GM10266 (cell line): ENCODE results near the gene ALOX5AP.

Experiments used
- DNase-seq: peaks from one replicate; pipeline ENCODE4 v3.0.0; 2012; ENCODE audit errors: extremely low spot score
- TF ChIP-seq, protein P1 (sequence below): IDR thresholded peaks from 2 replicates; pipeline ENCODE4 v1.5.1; 2012; ENCODE audit warnings: mild to moderate bottlenecking, low read depth; ENCODE audit not compliant: control insufficient read depth, insufficient read depth; ENCODE audit errors: missing control alignments

Gene ALOX5AP

DNA sequence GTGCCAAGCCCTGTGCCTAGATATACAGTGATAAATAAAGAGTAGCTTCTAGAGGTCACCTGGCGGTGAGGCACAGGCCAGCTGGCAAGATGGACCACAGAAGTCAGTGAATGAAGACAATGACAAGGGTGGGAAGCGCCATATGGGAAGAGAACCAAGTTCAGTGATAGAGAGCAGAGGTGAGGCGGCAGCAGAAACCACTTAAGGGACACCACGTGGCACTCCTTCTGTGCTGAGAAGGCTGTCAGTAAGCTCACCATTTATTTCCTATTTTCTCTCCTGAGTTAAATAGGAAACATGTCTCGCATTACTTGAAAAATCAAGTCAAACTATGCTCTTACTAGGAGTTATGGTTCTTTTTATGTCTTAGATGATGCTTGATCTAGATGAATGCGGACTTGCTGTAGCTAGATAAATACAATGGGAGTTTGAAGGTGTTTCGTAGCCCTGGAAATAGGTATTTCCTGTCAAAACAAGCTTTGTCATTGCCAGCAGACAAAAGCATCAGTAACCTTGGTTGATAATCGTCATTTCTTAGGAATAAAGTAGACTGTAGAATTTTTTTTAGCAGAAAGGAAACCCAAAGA lies 17.8 kb downstream of the ALOX5AP start:
- TF ChIP-seq, protein P1, sequence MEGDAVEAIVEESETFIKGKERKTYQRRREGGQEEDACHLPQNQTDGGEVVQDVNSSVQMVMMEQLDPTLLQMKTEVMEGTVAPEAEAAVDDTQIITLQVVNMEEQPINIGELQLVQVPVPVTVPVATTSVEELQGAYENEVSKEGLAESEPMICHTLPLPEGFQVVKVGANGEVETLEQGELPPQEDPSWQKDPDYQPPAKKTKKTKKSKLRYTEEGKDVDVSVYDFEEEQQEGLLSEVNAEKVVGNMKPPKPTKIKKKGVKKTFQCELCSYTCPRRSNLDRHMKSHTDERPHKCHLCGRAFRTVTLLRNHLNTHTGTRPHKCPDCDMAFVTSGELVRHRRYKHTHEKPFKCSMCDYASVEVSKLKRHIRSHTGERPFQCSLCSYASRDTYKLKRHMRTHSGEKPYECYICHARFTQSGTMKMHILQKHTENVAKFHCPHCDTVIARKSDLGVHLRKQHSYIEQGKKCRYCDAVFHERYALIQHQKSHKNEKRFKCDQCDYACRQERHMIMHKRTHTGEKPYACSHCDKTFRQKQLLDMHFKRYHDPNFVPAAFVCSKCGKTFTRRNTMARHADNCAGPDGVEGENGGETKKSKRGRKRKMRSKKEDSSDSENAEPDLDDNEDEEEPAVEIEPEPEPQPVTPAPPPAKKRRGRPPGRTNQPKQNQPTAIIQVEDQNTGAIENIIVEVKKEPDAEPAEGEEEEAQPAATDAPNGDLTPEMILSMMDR: no peak
- DNase-seq: no peak

DNA sequence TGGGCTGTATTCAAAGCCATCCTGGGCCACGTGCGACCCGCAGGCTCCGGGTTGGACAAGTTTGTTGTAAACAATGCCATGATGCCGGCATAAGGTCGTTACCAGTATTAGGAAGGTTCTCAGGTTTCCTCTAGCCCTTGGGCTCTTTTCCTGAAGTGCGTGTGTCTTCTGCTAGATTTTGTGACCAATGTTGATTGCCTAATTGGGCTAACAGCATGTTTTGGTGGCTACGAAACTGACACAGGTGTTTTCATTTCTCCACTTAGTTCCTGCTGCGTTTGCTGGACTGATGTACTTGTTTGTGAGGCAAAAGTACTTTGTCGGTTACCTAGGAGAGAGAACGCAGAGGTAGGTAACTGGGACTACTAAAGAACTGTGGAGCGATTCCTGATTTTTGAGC lies 20.3 kb downstream of the ALOX5AP start:
- TF ChIP-seq, protein P1: no peak
- no peak for DNase-seq

DNA sequence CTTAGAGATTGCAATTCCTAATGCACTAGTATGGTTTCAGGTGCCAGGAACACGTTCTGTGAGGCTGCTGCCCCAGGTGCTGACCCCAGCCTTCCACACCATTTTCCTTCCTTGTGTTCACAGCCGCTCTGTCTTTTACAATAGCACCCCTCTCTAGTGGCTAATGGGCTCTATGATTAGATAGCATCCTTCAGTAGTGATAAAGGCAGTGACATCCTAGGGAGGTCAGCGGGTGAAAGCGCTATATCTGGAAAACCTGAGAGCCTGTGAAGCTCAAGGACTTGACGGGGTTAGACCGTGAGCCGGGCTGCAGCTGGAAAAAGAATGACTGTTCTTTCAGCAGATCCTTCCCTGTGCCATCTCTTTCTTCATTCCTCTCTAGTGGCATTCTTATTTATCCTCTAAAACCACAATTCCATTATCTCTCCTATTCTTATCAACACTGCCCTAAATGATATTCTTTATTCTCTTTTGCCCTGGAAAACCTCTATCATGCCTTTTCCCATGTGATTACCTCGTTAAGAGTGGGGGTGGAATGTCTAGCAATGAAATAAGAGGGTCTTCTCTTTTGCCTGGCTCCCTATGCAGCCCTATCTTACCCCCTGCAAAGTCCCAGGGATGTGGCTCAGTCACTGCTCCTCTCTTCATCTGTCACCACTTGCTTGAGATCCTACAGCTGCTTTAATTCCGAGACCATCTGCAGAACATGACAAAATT lies 21.8 kb downstream of the ALOX5AP start:
- DNase-seq: no peak
- TF ChIP-seq, protein P1: no peak

DNA sequence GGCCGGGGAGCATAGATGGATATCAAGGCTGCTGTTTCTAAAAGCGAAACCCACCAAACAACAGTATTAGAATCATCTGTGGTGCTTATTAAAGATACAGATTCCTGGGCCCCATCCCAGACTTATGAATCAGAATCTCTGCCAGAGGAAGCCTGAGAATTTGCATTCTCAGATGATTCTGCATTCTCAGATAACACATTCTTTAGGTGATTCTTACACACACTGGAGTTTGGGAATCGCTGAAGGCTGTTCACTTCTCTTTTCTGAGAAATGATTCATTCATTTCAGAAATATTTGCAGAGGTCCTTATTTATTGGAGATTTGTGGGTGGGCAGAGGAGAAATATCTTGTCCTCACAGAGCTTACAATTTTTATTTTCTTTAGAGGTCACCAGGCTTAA lies 24.4 kb downstream of the ALOX5AP start:
- no peak for DNase-seq
- TF ChIP-seq, protein P1: no peak

DNA sequence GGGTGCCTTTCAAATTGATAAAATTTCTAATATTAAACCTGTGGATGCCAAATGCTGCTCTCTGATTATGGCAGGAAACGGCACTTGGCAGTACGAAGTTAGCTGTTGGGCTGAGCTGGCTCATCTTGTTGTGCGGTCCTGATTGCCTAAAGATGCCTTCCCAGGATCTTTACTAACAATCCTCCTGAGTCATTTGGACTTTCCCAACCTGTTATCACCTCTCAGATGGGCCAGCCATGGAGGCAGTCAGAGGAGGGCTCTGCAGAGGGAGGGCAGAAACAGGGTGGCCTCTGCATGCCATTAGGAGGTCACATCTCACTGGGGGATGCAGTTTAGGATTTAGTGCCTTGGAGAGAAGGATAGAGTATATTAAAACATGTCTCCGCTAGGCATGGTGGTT lies 27.3 kb downstream of the ALOX5AP start:
- DNase-seq: no peak
- TF ChIP-seq, protein P1: no peak

DNA sequence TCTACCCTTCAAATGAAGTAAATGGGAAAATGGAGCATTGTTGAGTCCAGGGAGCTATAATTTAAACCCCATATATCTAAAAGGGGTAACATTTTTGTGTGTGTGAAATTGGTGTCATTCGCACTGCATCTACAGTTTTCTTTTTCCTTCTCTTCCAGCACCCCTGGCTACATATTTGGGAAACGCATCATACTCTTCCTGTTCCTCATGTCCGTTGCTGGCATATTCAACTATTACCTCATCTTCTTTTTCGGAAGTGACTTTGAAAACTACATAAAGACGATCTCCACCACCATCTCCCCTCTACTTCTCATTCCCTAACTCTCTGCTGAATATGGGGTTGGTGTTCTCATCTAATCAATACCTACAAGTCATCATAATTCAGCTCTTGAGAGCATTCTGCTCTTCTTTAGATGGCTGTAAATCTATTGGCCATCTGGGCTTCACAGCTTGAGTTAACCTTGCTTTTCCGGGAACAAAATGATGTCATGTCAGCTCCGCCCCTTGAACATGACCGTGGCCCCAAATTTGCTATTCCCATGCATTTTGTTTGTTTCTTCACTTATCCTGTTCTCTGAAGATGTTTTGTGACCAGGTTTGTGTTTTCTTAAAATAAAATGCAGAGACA lies 28.6 kb downstream of the ALOX5AP start:
- DNase-seq: no peak

DNA sequence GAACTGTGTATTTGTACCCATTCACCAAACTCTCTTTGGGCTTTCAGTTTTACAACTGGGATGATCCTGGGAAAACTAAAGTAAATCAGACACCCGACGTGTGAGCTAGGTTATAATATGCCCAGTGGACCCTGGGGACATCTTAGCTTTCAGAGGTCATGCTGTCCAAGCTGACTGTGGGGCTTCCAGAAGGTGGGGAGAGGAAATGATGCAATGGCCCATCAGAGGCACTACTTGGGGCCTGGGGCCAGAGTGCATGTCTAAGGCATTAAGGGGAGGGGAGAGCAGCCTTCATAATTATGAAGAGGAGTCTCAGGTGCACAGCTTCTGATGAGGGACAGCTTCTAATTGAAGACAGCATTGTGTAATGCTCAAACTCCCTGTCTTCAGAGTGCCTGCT lies 30.9 kb downstream of the ALOX5AP start:
- TF ChIP-seq, protein P1: no peak
- DNase-seq: no peak

More for the DNA sequence above, 28.6 kb downstream of the ALOX5AP start:
- TF ChIP-seq, protein P1: no peak
